ENCODE results near the gene ZNF786. TPM values are rescaled to one million over a fixed set of nuclear protein-coding genes. Genes with fewer than 3 reads are reported as not detected.

The ZNF786 gene
- total and polyA plus RNA-seq, 9 of the 15 experiments (the other 6 are each of a cell fraction or from before 2014, with no cell fraction given): 0.31 to 5.4 (median 3.0) TPM

DNA sequence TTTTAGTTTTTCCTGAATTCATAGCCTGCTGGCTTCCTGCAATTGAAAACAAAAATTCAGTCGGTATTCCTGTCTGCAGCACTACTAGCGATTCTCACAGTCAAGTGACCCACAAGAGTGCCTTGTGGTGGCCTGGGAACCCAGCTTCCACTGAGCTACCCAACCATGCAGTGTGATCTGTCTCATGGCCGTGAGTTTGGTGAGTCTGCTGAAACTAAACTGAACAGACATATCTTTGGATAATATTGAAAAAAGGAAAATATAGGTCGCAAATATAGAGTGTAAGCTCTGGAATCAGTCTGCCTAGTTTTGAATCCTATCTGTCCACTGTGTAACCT lies 18.1 kb downstream of the ZNF786 start (continued):
- TF ChIP-seq CREM (IDR thresholded peaks at IDR 0.05; ENCODE audit: low read depth): no peak
- TF ChIP-seq KAT2B (IDR thresholded peaks at IDR 0.05; ENCODE audit: low read depth, low read length): no peak

GRCh38 chr7:149071641-149072437 lies 18.7 kb downstream of the ZNF786 start:
- no peak overlapping the region for H2AFZ ChIP-seq (ENCODE audit: low read depth, low read length)
- peak; percentile 74 for ATAC-seq
- H3K36me3 ChIP-seq (ENCODE audit: control insufficient read depth, insufficient read depth, low read length): peaks cover 39% of the 10 kb centered on the region; the same call in 2 of the 3 replicates
- ChIA-PET CTCF (ENCODE audit: low intra/inter-chr PET ratio) (interaction anchor here (0.6 kb wide), 1 partner anchor 25 kb away, joined by 4 read pairs; no protein-coding TSS in a partner anchor), POLR2A (interaction anchor here (1.2 kb wide), 1 partner anchor 160 kb away, joined by 7 read pairs; no protein-coding TSS in a partner anchor)
- in situ Hi-C loops (cut with MboI) (no loop called here), intact Hi-C loops (cut with micrococcal nuclease) (loop anchor here (10.0 kb wide), 1 partner anchor 497 kb away; no protein-coding TSS in a partner anchor)
- peaks cover 0 to 12% of the 10 kb centered on the region in 2 experiments; a peak in 1 of 5 replicates for H3K4me1 ChIP-seq (replicated peaks in 1 of 2; ENCODE audit: control insufficient read depth in 2 of 2, insufficient read depth in 2 of 2, low read length in 2 of 2)
- no peaks in the 10 kb centered on the region for H3K27me3 ChIP-seq (ENCODE audit: control insufficient read depth in 2 of 2, insufficient read depth in 2 of 2, low read length in 2 of 2)
- H4K20me1 ChIP-seq (replicated peaks; ENCODE audit: control insufficient read depth, insufficient read depth, low read length): no peaks in the 10 kb centered on the region
- no peaks in the 10 kb centered on the region for H3K9me3 ChIP-seq (replicated peaks; ENCODE audit: control insufficient read depth, insufficient read depth, low read depth, low read length)
- peak in 3 of 4 experiments; percentile 24 to 48 (median 33) for DNase-seq (ENCODE audit: extremely low read depth in 1 of 4, low spot score in 3 of 4)
- BruUV-seq (replicated peaks): no TSS peak
- no peaks in the 10 kb centered on the region for H3K79me2 ChIP-seq (ENCODE audit: control insufficient read depth, insufficient read depth, low read length)
- H3K9ac ChIP-seq (ENCODE audit: insufficient read depth in 1 of 2, low read depth in 2 of 2, low read length in 2 of 2): no peak overlapping the region; a peak in 1 of 4 replicates
- H3K27ac ChIP-seq (ENCODE audit: extremely low read depth, low read depth, low read length): no peak overlapping the region
- no peak overlapping the region for H3K4me2 ChIP-seq (ENCODE audit: insufficient read depth, low read length)
- no peak for FAIRE-seq
- no peaks in the 10 kb centered on the region for H3K9me1 ChIP-seq (ENCODE audit: control insufficient read depth, insufficient read depth, low read length)
- WGBS (ENCODE audit: insufficient coverage, low coverage, missing lambda C conversion rate): 90% methylated on average over 43 of the region's 46 CpGs
- H3K4me3 ChIP-seq: no peak overlapping the region
- no peak for TF ChIP-seq E2F6 (IDR thresholded peaks at IDR 0.05; ENCODE audit: borderline replicate concordance in 1 of 2, extremely low read depth in 1 of 2, insufficient read depth in 1 of 2, insufficient read length in 1 of 2, low read depth in 1 of 2, low read length in 1 of 2, poor library complexity in 1 of 2, severe bottlenecking in 1 of 2)
- peak; percentile 72 for TF ChIP-seq PCBP1 (IDR thresholded peaks at IDR 0.05; ENCODE audit: low read depth, low read length, poor library complexity, severe bottlenecking)
- TF ChIP-seq, protein P1, sequence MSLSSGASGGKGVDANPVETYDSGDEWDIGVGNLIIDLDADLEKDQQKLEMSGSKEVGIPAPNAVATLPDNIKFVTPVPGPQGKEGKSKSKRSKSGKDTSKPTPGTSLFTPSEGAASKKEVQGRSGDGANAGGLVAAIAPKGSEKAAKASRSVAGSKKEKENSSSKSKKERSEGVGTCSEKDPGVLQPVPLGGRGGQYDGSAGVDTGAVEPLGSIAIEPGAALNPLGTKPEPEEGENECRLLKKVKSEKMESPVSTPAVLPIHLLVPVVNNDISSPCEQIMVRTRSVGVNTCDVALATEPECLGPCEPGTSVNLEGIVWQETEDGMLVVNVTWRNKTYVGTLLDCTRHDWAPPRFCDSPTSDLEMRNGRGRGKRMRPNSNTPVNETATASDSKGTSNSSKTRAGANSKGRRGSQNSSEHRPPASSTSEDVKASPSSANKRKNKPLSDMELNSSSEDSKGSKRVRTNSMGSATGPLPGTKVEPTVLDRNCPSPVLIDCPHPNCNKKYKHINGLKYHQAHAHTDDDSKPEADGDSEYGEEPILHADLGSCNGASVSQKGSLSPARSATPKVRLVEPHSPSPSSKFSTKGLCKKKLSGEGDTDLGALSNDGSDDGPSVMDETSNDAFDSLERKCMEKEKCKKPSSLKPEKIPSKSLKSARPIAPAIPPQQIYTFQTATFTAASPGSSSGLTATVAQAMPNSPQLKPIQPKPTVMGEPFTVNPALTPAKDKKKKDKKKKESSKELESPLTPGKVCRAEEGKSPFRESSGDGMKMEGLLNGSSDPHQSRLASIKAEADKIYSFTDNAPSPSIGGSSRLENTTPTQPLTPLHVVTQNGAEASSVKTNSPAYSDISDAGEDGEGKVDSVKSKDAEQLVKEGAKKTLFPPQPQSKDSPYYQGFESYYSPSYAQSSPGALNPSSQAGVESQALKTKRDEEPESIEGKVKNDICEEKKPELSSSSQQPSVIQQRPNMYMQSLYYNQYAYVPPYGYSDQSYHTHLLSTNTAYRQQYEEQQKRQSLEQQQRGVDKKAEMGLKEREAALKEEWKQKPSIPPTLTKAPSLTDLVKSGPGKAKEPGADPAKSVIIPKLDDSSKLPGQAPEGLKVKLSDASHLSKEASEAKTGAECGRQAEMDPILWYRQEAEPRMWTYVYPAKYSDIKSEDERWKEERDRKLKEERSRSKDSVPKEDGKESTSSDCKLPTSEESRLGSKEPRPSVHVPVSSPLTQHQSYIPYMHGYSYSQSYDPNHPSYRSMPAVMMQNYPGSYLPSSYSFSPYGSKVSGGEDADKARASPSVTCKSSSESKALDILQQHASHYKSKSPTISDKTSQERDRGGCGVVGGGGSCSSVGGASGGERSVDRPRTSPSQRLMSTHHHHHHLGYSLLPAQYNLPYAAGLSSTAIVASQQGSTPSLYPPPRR (CRISPR knock-in tag; IDR thresholded peaks at IDR 0.05; ENCODE audit: borderline replicate concordance): no peak
- TF ChIP-seq KAT7 (CRISPR knock-in tag; IDR thresholded peaks at IDR 0.05; ENCODE audit: borderline replicate concordance): no peak
- TF ChIP-seq ZBTB1 (CRISPR knock-in tag; IDR thresholded peaks at IDR 0.05; ENCODE audit: borderline replicate concordance, low read depth): no peak
- TF ChIP-seq ZKSCAN8 (CRISPR knock-in tag; IDR thresholded peaks at IDR 0.05): no peak
- TF ChIP-seq, protein P2, sequence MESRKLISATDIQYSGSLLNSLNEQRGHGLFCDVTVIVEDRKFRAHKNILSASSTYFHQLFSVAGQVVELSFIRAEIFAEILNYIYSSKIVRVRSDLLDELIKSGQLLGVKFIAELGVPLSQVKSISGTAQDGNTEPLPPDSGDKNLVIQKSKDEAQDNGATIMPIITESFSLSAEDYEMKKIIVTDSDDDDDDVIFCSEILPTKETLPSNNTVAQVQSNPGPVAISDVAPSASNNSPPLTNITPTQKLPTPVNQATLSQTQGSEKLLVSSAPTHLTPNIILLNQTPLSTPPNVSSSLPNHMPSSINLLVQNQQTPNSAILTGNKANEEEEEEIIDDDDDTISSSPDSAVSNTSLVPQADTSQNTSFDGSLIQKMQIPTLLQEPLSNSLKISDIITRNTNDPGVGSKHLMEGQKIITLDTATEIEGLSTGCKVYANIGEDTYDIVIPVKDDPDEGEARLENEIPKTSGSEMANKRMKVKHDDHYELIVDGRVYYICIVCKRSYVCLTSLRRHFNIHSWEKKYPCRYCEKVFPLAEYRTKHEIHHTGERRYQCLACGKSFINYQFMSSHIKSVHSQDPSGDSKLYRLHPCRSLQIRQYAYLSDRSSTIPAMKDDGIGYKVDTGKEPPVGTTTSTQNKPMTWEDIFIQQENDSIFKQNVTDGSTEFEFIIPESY (CRISPR knock-in tag; IDR thresholded peaks at IDR 0.05): peak; percentile 99
- no peak for TF ChIP-seq ZNF263 (CRISPR knock-in tag; IDR thresholded peaks at IDR 0.05; ENCODE audit: borderline replicate concordance)
